IMR-90 (cell line): ENCODE results near the gene GRIA3. TPM values are rescaled to one million over a fixed set of nuclear protein-coding genes. Genes with fewer than 3 reads are reported as not detected.

ENCODE experiments used
- ATAC-seq: fragments of 200-7000 bp; cut with Tn5 transposase; 2 replicates; pipeline ENCODE4 v1.9.1; 2020; ENCODE audit warnings: low read depth, mild to moderate bottlenecking, moderate library complexity
- BruUV-seq: library from RNA; stranded (reverse); fragments of 400-500 nt; replicated peaks from 2 replicates; lab custom pipeline; 2021; lab: Mats Ljungman, UMichigan
- CTCF ChIA-PET: fragments of 300-600 bp; formaldehyde crosslinking; extraction: SDS; loops from one replicate; lab custom pipeline; 2021; ENCODE audit warnings: antibody characterized with exemption; lab: Yijun Ruan, JAX
- POLR2A ChIA-PET: fragments of 300-600 bp; sonication (Branson Sonifier 250); formaldehyde crosslinking; loops from one replicate; lab custom pipeline; 2022; ENCODE audit warnings: antibody characterized with exemption; ENCODE audit not compliant: unreplicated experiment; lab: Charles Lee
- DNase-seq: peaks from one replicate; pipeline ENCODE4 v3.0.0; 2013
- H2AFZ ChIP-seq: replicated peaks from 2 replicates; pipeline ENCODE3; 2013; ENCODE audit warnings: low read length, mild to moderate bottlenecking; ENCODE audit not compliant: poor library complexity
- H2AK5ac ChIP-seq: 2 replicates; pipeline ENCODE4 v1.6.1; 2013; ENCODE audit warnings: low read depth, low read length, inconsistent platforms
- H2AK9ac ChIP-seq: replicated peaks from 2 replicates; pipeline ENCODE3; 2013; ENCODE audit warnings: mild to moderate bottlenecking, low read depth, low read length, moderate library complexity; ENCODE audit not compliant: poor library complexity
- H2BK120ac ChIP-seq: 2 replicates; pipeline ENCODE4 v1.6.1; 2013; ENCODE audit warnings: low read depth, low read length, inconsistent platforms
- H2BK15ac ChIP-seq: 3 replicates; pipeline ENCODE4 v1.6.1; 2013; ENCODE audit warnings: low read depth, low read length, inconsistent platforms
- H2BK20ac ChIP-seq: 2 replicates; pipeline ENCODE4 v1.6.1; 2013; ENCODE audit warnings: low read depth, mild to moderate bottlenecking, inconsistent platforms, low read length, moderate library complexity
- H2BK5ac ChIP-seq: 2 replicates; pipeline ENCODE4 v1.6.1; 2013; ENCODE audit warnings: mild to moderate bottlenecking, low read depth, low read length, inconsistent platforms; ENCODE audit not compliant: poor library complexity, severe bottlenecking
- H3K14ac ChIP-seq: replicated peaks from 2 replicates; pipeline ENCODE4 v1.6.1; 2013; ENCODE audit warnings: low read depth, low read length, inconsistent platforms
- H3K18ac ChIP-seq: 2 replicates; pipeline ENCODE4 v1.6.1; 2013; ENCODE audit warnings: low read depth, low read length, control low read depth
- H3K23ac ChIP-seq: 2 replicates; pipeline ENCODE4 v1.6.1; 2013; ENCODE audit warnings: low read depth, low read length, inconsistent platforms
- H3K27ac ChIP-seq: 2 replicates; pipeline ENCODE4 v1.5.1; 2013; ENCODE audit warnings: mild to moderate bottlenecking, control low read depth, low read length; ENCODE audit not compliant: insufficient read depth
- H3K27me3 ChIP-seq: 2 replicates; pipeline ENCODE4 v1.6.1; 2013; ENCODE audit warnings: low read length; ENCODE audit not compliant: control insufficient read depth, insufficient read depth
- H3K36me3 ChIP-seq: 2 replicates; pipeline ENCODE4 v1.6.1; 2013; ENCODE audit warnings: low read length, mixed read lengths; ENCODE audit not compliant: control insufficient read depth, insufficient read depth
- H3K4ac ChIP-seq: 2 replicates; pipeline ENCODE4 v1.6.1; 2013; ENCODE audit warnings: low read depth, low read length, inconsistent platforms
- H3K4me1 ChIP-seq: 2 replicates; pipeline ENCODE4 v1.6.1; 2013; ENCODE audit warnings: low read length, mixed read lengths; ENCODE audit not compliant: control insufficient read depth, insufficient read depth
- H3K4me2 ChIP-seq: 2 replicates; pipeline ENCODE4 v1.6.1; 2013; ENCODE audit warnings: low read depth, mild to moderate bottlenecking, control low read depth, low read length, moderate library complexity
- H3K4me3 ChIP-seq: 2 replicates; pipeline ENCODE4 v1.5.1; 2013; ENCODE audit warnings: low read depth, mild to moderate bottlenecking, control low read depth, low read length, moderate library complexity; ENCODE audit not compliant: insufficient read depth
- H3K56ac ChIP-seq: 2 replicates; pipeline ENCODE4 v1.6.1; 2013; ENCODE audit warnings: low read length, inconsistent platforms; ENCODE audit not compliant: insufficient read depth; ENCODE audit errors: extremely low read depth
- H3K79me1 ChIP-seq, 2 experiments: 2 replicates each; pipeline ENCODE4 v1.6.1; 2013; ENCODE audit warnings: low read length in 2 of 2, inconsistent platforms in 1 of 2, low read depth in 1 of 2
- H3K9ac ChIP-seq: 2 replicates; pipeline ENCODE4 v1.6.1; 2013; ENCODE audit warnings: low read depth, low read length, control low read depth
- H3K9me1 ChIP-seq: 2 replicates; pipeline ENCODE4 v1.6.1; 2013; ENCODE audit warnings: low read length, inconsistent platforms; ENCODE audit not compliant: insufficient read depth
- H3K9me3 ChIP-seq: 2 replicates; pipeline ENCODE4 v1.6.1; 2013; ENCODE audit warnings: low read length; ENCODE audit not compliant: control insufficient read depth, insufficient read depth
- H4K20me1 ChIP-seq: 2 replicates; pipeline ENCODE4 v1.6.1; 2013; ENCODE audit warnings: low read length, inconsistent platforms; ENCODE audit not compliant: insufficient read depth
- H4K5ac ChIP-seq: 2 replicates; pipeline ENCODE4 v1.6.1; 2013; ENCODE audit warnings: mild to moderate bottlenecking, low read depth, low read length, control low read depth
- H4K8ac ChIP-seq, 2 experiments: 2 replicates each; pipeline ENCODE4 v1.6.1; 2013; ENCODE audit warnings: low read depth in 2 of 2, low read length in 2 of 2, control low read depth in 1 of 2, inconsistent platforms in 1 of 2
- H4K91ac ChIP-seq: 2 replicates; pipeline ENCODE4 v1.6.1; 2013; ENCODE audit warnings: low read depth, low read length, inconsistent platforms; ENCODE audit not compliant: insufficient read depth
- BHLHE40 ChIP-seq: fragments of 150-350 bp; IDR thresholded peaks from 2 replicates; pipeline ENCODE4 v1.6.1; 2016; ENCODE audit warnings: mild to moderate bottlenecking, low read depth, low read length
- CEBPB ChIP-seq: IDR thresholded peaks from 2 replicates; pipeline ENCODE4 v1.6.1; 2012; ENCODE audit warnings: low read depth, low read length, improper control_type of control experiment
- CHD1 ChIP-seq: IDR thresholded peaks from 2 replicates; pipeline ENCODE4 v1.6.1; 2012; ENCODE audit warnings: low read depth, low read length, improper control_type of control experiment
- FOS ChIP-seq: fragments of 150-350 bp; IDR thresholded peaks from 2 replicates; pipeline ENCODE4 v1.6.1; 2016; ENCODE audit warnings: low read depth, low read length
- MAFK ChIP-seq: IDR thresholded peaks from 2 replicates; pipeline ENCODE4 v1.6.1; 2012; ENCODE audit warnings: low read depth, low read length, improper control_type of control experiment
- MAZ ChIP-seq: IDR thresholded peaks from 2 replicates; pipeline ENCODE4 v1.6.1; 2012; ENCODE audit warnings: low read depth, mild to moderate bottlenecking, low read length, improper control_type of control experiment, moderate library complexity, borderline replicate concordance
- NFE2L2 ChIP-seq: fragments of 150-350 bp; IDR thresholded peaks from 2 replicates; pipeline ENCODE4 v1.6.1; 2016; ENCODE audit warnings: low read depth, mild to moderate bottlenecking, low read length
- POLR2A ChIP-seq: IDR thresholded peaks from 2 replicates; pipeline ENCODE4 v1.6.1; 2012; ENCODE audit warnings: mild to moderate bottlenecking, low read depth, low read length
- RCOR1 ChIP-seq: IDR thresholded peaks from 2 replicates; pipeline ENCODE4 v1.6.1; 2012; ENCODE audit warnings: mild to moderate bottlenecking, low read length, improper control_type of control experiment; ENCODE audit not compliant: insufficient replicate concordance
- RFX5 ChIP-seq: IDR thresholded peaks from 2 replicates; pipeline ENCODE4 v1.8.0; 2012; ENCODE audit warnings: low read depth, mild to moderate bottlenecking, low read length, moderate library complexity
- SMC3 ChIP-seq: fragments of 150-350 bp; IDR thresholded peaks from 2 replicates; pipeline ENCODE4 v1.6.1; 2016; ENCODE audit warnings: low read depth, mild to moderate bottlenecking, antibody characterized with exemption, low read length, moderate library complexity
- USF2 ChIP-seq: fragments of 150-350 bp; IDR thresholded peaks from 2 replicates; pipeline ENCODE4 v1.6.1; 2017; ENCODE audit warnings: mild to moderate bottlenecking, antibody characterized with exemption, low read length, low read depth
- WGBS, 2 experiments: methylation state at CpG; one replicate each; pipeline versions ENCODE4 v1.1.5 to v1.1.7; 2013; ENCODE audit warnings: missing lambda C conversion rate in 2 of 2; ENCODE audit not compliant: insufficient read length in 1 of 2; ENCODE audit errors: extremely low coverage in 2 of 2; 5-methylcytosine and 5-hydroxymethylcytosine counted together
- dilution Hi-C: fragments of 300-500 bp; cut with HindIII; formaldehyde crosslinking; loops from one replicate; pipeline ENCODE4 v1.14.3; 2018; ENCODE audit warnings: low sequenced_read_pairs; ENCODE audit not compliant: unreplicated experiment
- in situ Hi-C: fragments of 300-500 bp; cut with MboI; formaldehyde crosslinking; loops from 3 replicates; pipeline ENCODE4 v1.14.3; 2019; ENCODE audit warnings: low sequenced_read_pairs, inconsistent platforms, mixed read lengths
- intact Hi-C: fragments of 100-400 bp; cut with micrococcal nuclease; formaldehyde crosslinking; loops from 2 replicates; pipeline ENCODE4 v1.10.0; 2022
- polyA plus RNA-seq, 3 experiments: library from polyadenylated mRNA; depleted of rRNA; stranded (reverse); fragments of >200 nt; gene quantifications; 2 replicates each; pipeline ENCODE4 v1.2.3, GENCODE V29; 2012; ENCODE audit warnings: low replicate concordance in 1 of 3
- total RNA-seq: library from RNA; depleted of rRNA; stranded (reverse); fragments of >200 nt; gene quantifications from 2 replicates; pipeline ENCODE4 v1.2.3, GENCODE V29; 2012
- TF ChIP-seq, protein P1 (sequence below): conservative IDR thresholded peaks from 2 replicates; pipeline ENCODE4 v1.5.1; 2012; ENCODE audit warnings: mild to moderate bottlenecking, low read depth, low read length, improper control_type of control experiment

Gene GRIA3
- total and polyA plus RNA-seq, 2 of the 4 experiments (the other 2 are of a cell fraction): not detected

- BruUV-seq: no TSS peak
- WGBS, 2 experiments: 52% methylated on average over 3 of the region's 4 CpGs; no CpG with 5 or more reads in 1 of the 2 experiments
- H2AFZ ChIP-seq: no peak overlapping the region
- TF ChIP-seq NFE2L2 (no peak), MAFK (no peak), CEBPB (no peak), MAZ (no peak), RCOR1 (no peak), USF2 (no peak), RFX5 (no peak), FOS (no peak), POLR2A (no peak), BHLHE40 (no peak), SMC3 (no peak), CHD1 (no peak)
- TF ChIP-seq, protein P1, sequence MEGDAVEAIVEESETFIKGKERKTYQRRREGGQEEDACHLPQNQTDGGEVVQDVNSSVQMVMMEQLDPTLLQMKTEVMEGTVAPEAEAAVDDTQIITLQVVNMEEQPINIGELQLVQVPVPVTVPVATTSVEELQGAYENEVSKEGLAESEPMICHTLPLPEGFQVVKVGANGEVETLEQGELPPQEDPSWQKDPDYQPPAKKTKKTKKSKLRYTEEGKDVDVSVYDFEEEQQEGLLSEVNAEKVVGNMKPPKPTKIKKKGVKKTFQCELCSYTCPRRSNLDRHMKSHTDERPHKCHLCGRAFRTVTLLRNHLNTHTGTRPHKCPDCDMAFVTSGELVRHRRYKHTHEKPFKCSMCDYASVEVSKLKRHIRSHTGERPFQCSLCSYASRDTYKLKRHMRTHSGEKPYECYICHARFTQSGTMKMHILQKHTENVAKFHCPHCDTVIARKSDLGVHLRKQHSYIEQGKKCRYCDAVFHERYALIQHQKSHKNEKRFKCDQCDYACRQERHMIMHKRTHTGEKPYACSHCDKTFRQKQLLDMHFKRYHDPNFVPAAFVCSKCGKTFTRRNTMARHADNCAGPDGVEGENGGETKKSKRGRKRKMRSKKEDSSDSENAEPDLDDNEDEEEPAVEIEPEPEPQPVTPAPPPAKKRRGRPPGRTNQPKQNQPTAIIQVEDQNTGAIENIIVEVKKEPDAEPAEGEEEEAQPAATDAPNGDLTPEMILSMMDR: no peak
- no peak overlapping the region for H3K9ac ChIP-seq
- H3K14ac ChIP-seq: no peak overlapping the region
- H3K9me1 ChIP-seq: no peaks in the 10 kb centered on the region
- ATAC-seq (no peak), DNase-seq (no peak)
- H3K79me1 ChIP-seq: no peaks in the 10 kb centered on the region
- H3K18ac ChIP-seq: no peak overlapping the region
- no peak overlapping the region for H2BK120ac ChIP-seq
- no peaks in the 10 kb centered on the region for H3K4me1 ChIP-seq
- POLR2A ChIA-PET: no interaction called here
- H3K4me3 ChIP-seq: no peak overlapping the region
- H4K91ac ChIP-seq: no peak overlapping the region
- no peak overlapping the region for H3K56ac ChIP-seq
- dilution Hi-C loops (no loop called here), in situ Hi-C loops (no loop called here), intact Hi-C loops (no loop called here)
- no peak overlapping the region for H2AK9ac ChIP-seq
- H3K27ac ChIP-seq: no peak overlapping the region
- CTCF ChIA-PET: no interaction called here
- H3K36me3 ChIP-seq: no peaks in the 10 kb centered on the region
- no peaks in the 10 kb centered on the region for H3K9me3 ChIP-seq
- no peak overlapping the region for H3K23ac ChIP-seq
- no peak overlapping the region for H2BK20ac ChIP-seq
- no peak overlapping the region for H2BK5ac ChIP-seq
- no peaks in the 10 kb centered on the region for H4K20me1 ChIP-seq
- no peak overlapping the region for H2BK15ac ChIP-seq
- H4K8ac ChIP-seq: no peak overlapping the region
- no peak overlapping the region for H3K4me2 ChIP-seq
- no peak overlapping the region for H4K5ac ChIP-seq
- H3K27me3 ChIP-seq: no peaks in the 10 kb centered on the region
- H2AK5ac ChIP-seq: no peak overlapping the region
- H3K4ac ChIP-seq: no peak overlapping the region
Observed at GRCh38 chrX:123320622-123321021, 136.5 kb downstream of the GRIA3 start.
